D721Med (cell line): ENCODE results near the gene VAV1.

Source experiments
- DNase-seq: peaks from one replicate; pipeline ENCODE4 v3.0.0; 2011; ENCODE audit warnings: low spot score; ENCODE audit not compliant: insufficient read length
- FAIRE-seq: peaks from 2 replicates; lab custom pipeline; 2011; peaks lifted over from hg19 to GRCh38; lab: Jason Lieb, UNC
- TF ChIP-seq, protein P1 (sequence below): IDR thresholded peaks from 2 replicates; pipeline ENCODE4 v1.5.1; 2012; ENCODE audit warnings: mild to moderate bottlenecking, control low read depth; ENCODE audit not compliant: insufficient read depth; ENCODE audit errors: missing control alignments

Gene VAV1

DNA sequence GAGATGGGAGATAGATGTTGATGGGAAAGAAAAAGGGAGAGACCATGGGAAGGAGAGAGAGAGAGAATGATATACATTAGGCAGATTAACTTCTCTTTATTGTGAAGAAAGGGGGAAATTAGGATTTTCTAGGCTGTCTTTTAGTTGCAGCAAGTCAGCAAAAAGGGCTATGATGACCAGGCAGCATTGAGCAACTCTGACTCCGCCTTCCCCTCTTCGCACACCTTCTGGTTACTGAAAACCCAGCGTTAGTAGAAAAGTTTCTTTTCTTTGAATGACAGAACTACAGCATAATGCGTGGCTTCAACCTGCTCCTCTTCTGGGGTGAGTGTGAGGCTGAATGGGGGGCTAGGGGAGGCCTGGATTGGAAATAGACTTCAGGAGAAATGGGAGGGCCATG lies 114.8 kb downstream of the VAV1 start, which contains the start of gene ADGRE1:
ADGRE1 (plus strand) TSS at position 264 of the 400 bp plus-strand sequence; CDS start at position 294, 30 bp downstream.
- TF ChIP-seq, protein P1, sequence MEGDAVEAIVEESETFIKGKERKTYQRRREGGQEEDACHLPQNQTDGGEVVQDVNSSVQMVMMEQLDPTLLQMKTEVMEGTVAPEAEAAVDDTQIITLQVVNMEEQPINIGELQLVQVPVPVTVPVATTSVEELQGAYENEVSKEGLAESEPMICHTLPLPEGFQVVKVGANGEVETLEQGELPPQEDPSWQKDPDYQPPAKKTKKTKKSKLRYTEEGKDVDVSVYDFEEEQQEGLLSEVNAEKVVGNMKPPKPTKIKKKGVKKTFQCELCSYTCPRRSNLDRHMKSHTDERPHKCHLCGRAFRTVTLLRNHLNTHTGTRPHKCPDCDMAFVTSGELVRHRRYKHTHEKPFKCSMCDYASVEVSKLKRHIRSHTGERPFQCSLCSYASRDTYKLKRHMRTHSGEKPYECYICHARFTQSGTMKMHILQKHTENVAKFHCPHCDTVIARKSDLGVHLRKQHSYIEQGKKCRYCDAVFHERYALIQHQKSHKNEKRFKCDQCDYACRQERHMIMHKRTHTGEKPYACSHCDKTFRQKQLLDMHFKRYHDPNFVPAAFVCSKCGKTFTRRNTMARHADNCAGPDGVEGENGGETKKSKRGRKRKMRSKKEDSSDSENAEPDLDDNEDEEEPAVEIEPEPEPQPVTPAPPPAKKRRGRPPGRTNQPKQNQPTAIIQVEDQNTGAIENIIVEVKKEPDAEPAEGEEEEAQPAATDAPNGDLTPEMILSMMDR, result no peak
- DNase-seq (no peak), FAIRE-seq (no peak)

DNA sequence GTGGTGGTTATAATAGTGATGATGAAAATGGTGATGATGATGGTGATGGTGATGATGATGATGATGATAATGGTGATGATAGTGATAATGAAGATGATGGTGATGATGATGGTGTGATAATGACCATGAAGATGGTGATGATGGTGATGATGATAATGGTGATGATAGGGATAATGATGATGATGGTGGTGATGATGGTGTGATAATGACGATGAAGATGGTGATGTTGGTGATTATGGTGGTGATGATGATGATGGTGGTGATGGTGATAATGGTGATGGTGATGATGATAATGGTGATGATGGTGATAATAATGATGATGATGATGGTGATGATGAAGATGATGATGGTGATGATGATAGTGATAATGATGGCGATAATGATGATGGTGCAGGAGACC lies 116.5 kb downstream of the VAV1 start:
- no peak for DNase-seq
- FAIRE-seq, result no peak
- TF ChIP-seq, protein P1, result no peak

DNA sequence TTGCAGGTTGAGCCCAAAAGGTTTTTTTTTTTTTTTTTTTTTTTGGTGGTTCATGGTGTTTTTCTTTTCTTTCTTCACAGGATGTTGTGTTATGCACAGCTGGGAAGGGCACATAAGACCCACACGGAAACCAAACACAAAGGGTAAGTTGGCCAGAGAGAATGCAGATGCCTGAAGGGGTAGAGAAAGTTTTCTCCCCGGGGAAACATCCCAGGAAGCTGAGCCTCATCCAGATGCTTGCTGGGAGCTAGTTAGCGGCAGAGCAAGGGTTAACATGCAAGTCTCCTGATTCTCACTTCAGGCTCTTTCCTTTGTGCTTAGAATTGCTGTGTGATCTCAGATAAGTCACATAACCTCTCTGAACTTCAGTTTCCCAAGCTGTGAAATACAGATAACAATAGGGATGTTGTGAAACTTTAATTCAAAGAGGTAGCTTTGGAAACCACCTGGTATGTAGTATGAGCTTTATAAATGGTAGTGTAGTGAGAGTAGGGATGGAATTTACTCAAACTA lies 117.9 kb downstream of the VAV1 start:
- FAIRE-seq (no peak), DNase-seq (no peak)
- TF ChIP-seq, protein P1, result no peak

DNA sequence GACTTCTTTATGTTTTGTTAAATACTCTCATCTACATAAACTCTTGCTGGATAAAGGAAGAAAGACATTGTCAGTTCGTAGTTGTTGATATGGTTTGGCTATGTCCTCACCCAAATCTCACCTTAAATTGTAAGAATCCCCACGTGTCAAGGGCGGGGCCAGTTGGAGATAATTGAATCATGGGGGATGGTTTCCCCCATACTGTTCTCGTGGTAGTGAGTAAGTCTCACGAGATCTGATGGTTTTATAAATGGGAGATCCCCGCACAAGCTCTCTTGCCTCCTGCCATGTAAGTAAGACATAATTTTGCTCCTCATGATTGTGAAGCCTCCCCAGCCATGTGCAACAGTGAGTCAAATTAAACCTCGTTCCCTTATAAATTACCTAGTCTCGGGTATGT lies 118.4 kb downstream of the VAV1 start:
- TF ChIP-seq, protein P1, result no peak
- DNase-seq, result no peak
- FAIRE-seq, result no peak

DNA sequence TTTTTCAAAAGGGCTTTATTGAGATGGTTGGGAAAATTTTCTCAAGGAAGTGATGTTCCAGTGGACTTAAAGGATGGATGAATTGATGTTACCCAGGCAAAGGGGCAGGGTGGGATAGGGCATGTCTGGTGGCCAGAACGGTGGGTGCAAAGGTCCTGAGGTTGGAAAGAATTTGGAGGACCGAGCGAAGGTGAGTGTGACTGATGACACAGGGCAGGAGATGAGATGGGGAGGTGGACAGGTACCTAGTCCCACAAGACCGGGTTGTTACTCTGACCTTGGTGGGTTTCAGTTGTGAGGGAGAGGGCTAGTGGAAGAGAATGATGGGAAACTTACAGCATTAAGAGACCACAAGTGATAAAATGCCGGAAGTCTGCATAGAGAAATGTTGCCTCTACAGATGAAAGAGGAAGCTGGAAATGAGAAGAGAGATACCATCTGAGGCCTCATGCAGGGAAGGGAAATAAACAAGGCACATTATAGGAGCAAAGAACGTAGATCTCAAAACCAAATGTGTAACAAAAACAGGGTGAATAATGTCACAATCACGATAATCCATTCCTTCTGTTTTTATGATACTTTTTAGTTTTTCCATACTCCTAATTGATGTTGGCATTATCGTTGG lies 119.4 kb downstream of the VAV1 start:
- TF ChIP-seq, protein P1, result no peak
- no peak for DNase-seq
- no peak for FAIRE-seq

DNA sequence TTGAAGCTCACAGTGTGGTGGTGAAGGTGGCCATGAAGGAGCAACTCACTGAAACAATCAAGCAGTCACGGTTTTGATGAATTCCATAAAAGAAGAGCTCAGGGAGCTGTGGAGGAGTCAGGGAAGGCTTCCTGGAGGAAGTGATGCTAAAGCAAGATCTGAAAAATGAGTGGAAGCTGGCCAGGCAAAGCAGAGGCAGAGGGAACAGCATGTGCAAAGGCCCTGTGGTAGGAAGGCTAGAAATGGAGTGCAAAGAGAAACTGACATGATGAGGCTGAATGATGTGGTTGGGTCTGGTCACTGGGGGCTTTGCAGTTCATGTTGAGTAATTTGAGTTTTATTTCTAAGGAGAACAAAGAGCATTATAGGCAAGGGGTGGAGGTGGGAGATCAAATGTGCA lies 121.8 kb downstream of the VAV1 start:
- DNase-seq, result no peak
- no peak for FAIRE-seq
- TF ChIP-seq, protein P1, result no peak

DNA sequence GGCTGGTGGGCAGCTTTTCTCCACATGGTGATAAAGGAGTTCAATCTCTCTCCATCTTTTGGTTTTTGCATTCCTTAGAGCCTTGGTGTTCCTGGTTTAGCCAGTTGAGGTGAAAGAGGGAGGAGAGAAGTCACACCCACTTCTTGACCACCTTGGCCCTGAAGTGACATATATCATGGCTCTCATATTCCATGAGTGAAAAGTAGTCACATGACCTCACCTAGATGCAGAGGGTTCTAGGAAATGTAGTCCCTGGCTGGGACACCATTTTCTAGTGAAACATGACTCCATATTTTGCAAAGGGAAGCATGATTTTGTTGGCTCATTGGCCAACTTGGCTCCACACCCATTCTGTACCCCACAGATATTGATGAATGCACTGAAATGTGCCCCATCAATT lies 130.9 kb downstream of the VAV1 start:
- no peak for FAIRE-seq
- TF ChIP-seq, protein P1, result no peak
- DNase-seq, result no peak
